GM21367 (cell line): Measurements from ENCODE around the gene SRL.

Experiments
- ATAC-seq: cut with Tn5 transposase; IDR thresholded peaks from one replicate; pipeline ENCODE4 v1.9.1; 2021; ENCODE audit not compliant: unreplicated experiment

The SRL gene

GRCh38 chr16:4241928-4242283 is at the start of gene SRL:
Gene SRL (minus strand): TSS chr16:4242080. CDS start chr16:4242067, 13 bp downstream.
- no peak for ATAC-seq

- ATAC-seq = no peak
Observed at GRCh38 chr16:4290236-4290830, 48.5 kb upstream of the SRL start.

- ATAC-seq = no peak
Observed at GRCh38 chr16:4288148-4288921, 46.5 kb upstream of the SRL start.

DNA sequence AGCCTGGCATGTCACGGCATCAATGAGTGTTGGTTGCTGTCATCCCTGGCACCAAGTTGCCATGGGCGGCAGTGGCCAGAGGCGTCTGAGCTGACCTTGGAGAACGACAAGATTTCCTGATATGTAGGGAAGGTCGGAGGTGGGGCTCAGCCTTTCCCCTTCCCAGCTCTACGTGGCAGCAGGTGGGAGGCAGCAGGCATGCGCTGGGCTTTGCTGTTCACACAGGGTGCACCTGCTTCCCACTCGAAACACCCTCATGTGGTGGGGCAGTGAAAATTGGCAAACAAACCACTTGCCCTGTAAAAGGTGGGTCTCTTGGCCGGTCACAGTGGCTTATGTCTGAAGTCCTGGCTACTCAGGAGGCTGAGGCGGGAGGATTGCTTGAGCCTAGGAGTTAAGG is 43.3 kb upstream of the SRL start:
- no peak for ATAC-seq

- ATAC-seq = no peak
Observed at GRCh38 chr16:4283939-4284338, 42.1 kb upstream of the SRL start.

DNA sequence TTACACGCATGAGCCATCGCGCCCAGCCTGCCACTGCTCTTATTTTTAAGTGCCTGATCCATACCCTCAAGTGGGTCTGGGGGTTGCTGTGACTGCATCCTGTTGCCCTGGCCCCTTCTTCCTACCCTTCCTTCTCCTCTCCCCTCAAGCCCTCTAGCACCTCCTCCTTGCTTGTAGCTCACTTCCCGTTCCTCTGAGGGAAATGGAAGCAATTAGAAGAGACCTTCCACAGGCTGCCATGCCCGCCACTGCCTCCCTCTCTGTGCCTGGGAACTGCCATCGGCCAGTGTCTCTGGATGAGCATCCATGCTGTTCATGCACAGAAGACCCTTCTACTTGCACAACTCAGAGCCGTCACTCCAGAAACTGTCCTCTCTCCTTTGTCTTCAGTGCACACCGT is 41.6 kb upstream of the SRL start:
- ATAC-seq = no peak

DNA sequence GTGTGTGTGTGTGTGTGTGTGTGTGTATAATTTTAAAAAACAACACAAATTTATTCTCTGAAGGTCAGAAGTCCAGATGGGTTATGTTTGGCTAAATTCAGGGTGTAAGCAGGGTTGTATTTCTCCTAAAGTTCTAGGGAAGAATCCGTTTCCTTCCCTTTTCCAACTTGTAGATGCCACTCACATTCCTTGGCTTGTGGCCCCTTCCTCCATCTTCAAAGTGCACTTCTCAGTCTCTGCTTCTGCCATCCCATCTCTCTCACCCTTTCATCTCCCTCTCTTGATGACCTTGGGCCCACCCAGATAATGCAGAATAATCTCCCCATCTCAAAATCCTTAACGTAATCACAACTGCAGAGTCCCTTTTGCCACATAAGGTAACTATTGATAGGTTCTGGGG is 38.7 kb upstream of the SRL start:
- no peak for ATAC-seq

DNA sequence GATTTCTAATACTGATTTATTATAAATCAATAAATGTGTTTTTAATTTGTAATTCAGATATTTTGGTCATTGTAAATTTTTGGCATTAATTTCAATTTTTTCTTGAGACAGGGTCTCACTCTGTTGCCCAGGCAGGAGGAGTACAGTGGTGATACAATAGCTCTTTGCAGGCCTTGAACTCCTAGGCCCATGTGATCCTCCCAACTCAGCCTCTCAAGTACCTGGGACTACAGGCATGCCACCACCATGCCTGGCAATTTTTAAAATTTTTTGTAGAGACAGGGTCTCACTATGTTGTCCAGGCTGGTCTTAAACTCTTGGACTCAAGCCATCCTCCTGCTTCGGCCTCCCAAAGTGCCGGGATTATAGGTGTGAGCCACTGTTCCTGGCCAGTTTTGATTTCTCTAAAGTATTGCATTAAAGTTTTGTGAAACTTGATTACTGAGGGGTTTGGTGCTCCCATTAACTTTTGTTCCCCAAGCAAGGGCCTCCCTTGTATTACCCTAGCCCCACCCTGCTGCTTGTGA is 36.2 kb upstream of the SRL start:
- no peak for ATAC-seq

- no peak for ATAC-seq
Observed at GRCh38 chr16:4275861-4276260, 34.0 kb upstream of the SRL start.

DNA sequence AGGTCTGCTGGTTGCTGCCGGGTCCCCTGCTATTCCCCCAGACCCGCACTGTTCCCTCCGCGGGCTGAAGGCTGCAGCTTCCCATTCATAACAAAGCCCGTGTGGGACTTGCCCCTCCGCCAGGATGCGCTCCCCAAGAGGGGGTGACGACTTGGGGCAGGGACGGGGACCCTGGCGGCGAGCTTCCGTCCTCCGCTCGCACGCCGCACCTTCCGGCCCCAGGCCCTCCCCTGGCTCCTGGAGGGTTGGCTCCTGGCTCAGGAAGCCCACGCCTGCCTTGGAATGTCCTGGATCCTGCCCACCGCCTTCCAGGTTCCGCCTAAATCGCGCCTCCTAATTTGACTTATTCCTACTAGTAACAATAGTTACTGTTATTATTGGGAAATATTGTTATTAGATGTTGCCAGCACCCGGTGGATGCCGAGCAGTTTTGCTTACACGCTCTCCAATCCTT is 32.0 kb upstream of the SRL start:
- ATAC-seq = no peak

DNA sequence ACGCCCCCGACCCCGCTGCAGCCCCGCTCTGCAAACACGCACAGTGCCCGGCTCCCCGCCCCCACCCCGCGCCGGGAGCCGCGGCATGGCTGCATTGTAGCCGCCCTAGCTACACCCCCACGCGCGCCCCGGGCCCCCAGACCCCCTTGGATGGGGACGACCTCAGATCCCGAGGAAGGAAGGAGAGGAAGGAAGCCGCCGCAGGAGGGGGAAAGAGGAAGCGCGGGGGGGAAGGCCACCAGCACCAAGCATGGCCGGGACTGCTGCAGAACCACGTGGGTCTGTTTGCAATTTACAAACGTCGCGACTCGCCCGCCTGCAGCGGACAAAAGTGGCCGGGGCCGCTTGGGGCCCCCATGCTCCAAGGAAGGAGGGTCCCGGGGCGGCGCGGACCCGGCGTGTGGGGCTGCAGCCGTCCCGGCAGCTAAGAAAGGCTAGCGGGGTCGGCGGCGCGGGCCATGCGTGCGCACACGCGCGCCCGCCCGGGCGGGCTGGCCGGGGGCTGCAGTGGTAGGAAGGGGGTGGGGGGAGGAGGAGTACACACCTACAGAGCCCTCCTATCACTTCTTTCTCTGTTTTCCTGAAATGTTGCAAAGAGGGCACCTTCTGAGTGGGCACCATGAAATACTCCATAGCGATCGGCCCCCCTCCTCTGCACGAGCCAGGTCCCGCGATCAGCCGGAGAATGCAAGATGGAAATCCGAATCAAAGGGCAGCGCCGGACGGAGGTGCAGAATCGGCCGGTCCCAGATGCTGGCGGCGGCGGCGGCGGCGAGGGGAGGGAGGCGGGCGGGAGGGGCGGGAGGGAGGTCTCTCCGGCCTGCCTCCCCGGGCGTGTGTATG is 30.5 kb upstream of the SRL start:
- no peak for ATAC-seq

DNA sequence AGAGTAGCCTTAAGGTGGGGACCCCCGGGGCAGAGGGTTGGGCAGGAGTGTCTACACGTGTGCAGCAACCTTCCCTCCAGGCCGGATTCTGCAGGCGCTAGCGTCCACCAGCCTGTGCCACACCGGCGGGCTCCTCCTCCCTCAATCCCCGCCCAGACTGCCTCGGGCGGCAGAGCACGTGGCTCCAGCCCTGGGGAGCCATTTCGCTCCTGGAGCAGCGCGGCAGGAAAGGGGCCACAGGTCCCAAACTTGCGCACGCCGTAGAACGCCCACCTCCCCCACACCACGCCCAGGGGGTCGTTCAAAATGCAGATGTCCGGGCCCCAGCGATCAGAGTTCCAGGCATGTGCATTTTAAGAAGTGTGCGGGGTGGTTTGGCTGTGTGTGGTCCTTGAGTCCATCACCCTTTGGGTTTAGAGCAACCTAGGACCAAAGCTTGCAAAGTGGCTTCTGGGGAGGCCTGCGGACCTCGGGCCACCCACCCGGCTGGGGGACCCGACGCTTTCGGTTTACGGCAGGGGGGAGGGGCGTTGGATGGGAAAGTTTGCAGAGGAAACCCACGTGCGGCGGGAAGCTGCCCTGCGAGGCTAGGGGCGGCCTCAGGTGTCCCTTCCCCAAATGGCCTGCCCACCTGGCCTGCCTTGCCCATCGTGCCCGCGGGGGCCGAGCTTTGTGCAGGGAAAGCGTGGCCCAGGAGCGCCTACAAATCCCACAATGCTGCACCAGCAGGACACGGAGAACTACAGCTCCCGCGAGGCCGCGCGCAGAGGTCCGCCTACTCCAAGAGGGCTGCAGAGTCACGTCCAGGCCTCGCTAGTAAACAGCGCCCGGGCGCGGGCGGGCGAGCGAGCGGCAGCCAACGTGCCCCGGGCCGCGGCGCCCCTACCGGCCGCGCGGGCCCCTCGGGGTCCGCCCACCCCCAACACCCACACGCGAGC is 29.6 kb upstream of the SRL start:
- peak; percentile 48 for ATAC-seq

DNA sequence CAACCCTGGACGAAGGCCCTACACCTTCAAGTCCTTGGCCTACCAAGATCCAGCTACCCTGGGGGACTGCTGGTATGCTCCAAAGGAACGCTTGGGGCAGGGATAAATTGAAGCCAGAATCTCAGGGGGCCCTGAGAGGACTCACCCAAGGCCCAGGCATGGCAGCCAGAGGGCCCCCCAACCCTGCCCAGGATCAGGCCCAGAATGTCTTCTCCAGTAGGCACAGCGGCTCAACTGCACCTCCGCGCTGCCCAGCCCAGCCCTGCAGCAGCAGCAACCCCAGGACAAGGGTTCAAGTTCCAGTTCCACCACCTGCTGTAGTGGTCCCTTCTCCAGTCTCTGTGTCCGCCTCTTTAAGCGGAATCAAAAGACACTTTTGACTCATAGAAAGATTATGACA is 28.7 kb upstream of the SRL start:
- no peak for ATAC-seq

DNA sequence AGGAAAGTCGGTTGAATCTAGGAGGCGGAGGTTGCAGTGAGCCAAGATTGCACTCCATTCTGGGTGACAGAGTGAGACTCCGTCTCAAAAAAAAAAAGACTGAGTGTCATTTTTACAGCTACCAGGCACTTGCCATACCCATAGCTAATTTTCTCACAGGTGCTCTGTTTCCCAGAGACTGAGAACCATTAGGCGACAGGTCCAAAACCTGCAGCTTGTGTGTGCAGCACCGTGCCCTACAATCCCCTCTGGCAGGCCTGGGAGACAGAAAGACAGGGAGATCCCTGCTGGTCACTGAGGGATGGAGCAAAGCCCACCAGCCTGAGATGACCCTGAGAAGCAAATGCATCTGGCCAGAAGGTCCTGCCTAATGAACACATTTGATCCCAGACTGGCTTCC is 28.2 kb upstream of the SRL start:
- no peak for ATAC-seq

DNA sequence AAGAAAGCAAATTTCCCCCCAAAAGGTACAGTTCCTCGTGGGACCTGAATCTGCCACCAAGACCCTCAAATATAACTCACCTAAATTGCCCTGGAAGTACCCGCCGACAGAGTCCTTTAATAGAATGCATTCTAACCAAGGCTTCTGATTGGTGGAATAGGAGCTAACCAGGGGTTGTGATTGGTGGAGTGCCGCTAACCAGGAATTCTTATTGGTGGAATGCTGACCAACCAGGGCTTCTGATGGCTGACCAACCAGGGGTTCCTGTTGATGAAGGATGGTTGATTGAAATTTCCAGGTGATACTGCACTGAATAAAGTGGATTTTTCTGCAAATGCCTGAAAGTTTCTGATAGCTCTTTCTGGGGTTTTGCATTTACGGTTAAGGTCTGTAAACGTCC is 24.5 kb upstream of the SRL start:
- ATAC-seq = no peak

DNA sequence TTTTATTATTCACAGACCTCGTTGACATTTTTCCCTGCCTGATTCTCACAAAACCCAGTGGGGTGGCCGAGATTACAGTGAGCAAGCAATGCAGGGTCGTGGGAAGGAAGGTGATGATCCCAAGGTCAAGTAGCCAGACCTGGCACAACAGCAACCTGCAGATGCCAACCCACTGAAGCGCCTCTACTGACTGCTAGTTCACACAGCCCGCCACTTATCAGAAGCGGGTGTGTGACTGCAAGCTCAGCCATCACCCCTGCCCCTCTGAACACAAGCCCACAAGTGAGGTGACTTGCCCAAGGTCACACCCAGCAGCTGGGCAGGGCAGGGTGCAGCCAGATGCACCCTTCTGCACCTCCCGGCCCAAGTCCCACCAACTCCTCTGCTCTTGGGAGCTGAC is 23.8 kb upstream of the SRL start:
- ATAC-seq = no peak

DNA sequence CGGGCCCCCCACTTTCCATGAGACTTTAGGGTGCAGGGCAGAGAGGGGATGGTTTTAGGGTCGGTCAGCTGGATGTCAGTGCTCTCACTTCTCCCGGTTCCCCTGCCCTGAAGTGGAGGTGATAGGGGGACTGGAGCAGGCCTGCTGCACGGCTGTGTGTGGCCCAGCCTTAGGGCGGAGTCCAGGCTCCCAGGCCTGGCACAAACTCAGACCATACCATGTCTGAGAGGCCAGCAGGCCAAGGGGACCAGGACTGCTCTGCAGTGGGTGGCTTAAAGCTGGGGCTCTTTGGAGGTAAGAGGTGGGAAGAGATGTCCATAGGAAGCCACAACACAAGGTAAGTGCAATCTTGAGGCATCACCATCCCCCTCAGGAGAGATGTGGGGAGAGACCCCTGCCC is 22.7 kb upstream of the SRL start:
- no peak for ATAC-seq

- no peak for ATAC-seq
Observed at GRCh38 chr16:4263504-4264436, 21.9 kb upstream of the SRL start.

- no peak for ATAC-seq
Observed at GRCh38 chr16:4262303-4262835, 20.5 kb upstream of the SRL start.
